ENCODE data around the gene ANKFN1. TPM values are rescaled to one million over a fixed set of nuclear protein-coding genes. Genes with fewer than 3 reads are reported as not detected.

ANKFN1 gene
- total RNA-seq, 1 donor from 2014 or later: 1.3 TPM

DNA sequence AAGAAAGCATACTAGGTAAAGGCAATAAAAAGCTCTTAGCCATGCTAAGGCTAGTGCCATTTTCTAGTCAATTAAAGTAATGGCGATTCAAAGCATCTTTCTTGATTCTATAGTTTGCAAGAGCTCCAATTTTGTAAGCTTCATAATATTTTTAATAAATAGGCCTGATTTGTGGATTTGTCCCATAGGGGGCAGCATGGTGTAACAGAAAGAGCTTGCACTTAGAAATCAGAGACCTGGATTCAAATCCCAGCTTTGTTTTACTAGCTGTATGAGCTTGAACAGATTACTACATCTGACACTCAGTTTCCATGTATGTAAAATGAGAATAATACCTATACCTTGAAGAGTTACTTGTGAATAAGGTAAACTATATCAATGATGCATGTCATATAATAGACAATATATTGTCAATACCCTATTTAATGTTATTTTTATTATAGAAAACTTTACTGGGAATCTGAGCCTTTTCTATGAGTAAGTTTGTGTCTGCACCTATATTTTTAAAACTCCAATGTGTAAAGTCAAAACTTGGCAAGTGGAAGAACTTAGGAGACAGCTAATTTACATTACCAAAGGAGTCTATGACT is 346.6 kb downstream of the ANKFN1 start:
- DNase-seq (ENCODE audit: low spot score): no peak

DNA sequence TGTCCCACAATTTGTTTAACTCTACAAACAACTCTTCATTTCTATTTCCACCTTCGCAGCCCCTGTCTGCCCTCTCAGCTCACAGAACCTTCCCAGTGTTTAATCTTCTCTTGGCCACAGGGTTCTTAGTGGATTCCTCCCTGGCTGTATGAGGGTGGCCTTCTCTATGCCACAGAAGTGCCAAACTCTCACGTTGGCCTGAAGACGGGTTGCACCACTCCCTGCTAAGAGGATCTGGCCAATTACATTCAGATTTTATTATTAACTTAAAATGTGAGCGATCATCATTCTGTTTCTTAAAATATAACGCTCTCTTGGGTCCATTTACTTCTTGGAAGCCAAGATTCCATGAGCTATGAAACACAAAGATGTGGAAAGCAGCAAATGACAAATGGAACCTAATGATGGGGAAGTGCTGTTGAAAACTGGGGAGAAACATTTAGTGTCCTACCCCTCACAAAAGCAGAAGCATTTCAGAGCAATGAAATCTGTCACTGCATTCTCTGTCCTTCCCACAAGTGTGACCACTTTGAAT is 348.9 kb downstream of the ANKFN1 start:
- DNase-seq (ENCODE audit: low spot score): no peak

DNA sequence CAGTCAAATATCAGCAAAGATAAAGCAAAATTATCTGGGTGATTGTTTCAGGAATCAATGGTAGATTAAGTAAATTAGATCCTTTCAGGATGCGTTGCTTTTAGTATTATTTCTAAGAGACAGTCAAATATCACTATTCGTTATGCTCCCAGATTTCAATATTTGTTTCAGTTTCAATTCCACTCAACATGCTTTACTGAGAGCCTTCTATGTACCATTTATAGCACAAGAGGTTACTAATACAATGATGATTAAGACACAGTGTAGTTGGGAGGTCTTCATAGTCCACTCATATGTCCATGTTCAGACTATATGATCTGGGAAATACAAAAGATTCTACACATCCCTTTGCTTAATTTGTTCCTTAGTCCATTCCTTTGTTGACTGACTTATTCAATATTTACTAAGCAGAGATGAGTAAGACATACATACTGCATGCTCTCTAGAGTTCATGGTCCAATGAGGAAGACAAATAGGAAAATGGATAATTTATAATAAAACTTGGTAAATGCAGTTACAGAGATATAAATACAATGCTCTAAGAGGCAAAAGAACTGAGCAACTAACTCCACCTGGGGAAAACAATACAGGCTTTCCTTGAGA is 352.0 kb downstream of the ANKFN1 start:
- no peak for DNase-seq (ENCODE audit: low spot score)

DNA sequence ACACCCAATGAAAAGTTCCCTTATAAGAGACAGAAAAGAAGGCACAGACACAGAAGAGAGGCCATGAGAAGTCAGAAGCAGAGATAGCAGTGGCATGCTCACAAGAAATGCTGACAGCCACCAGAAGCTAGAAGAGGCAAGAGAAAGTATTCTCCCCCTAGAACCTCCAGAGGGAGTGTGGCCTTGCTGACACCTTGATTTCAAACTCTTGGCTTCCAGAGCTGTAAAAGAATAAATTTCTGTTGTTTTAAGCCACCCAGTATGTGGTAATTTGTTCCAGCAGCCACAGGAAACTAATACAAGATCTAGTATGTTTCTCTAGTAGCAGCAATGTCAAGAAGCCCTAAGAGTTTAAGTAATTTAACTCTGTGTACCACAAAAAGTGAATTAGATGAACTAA is 353.1 kb downstream of the ANKFN1 start:
- DNase-seq (ENCODE audit: low spot score): no peak

DNA sequence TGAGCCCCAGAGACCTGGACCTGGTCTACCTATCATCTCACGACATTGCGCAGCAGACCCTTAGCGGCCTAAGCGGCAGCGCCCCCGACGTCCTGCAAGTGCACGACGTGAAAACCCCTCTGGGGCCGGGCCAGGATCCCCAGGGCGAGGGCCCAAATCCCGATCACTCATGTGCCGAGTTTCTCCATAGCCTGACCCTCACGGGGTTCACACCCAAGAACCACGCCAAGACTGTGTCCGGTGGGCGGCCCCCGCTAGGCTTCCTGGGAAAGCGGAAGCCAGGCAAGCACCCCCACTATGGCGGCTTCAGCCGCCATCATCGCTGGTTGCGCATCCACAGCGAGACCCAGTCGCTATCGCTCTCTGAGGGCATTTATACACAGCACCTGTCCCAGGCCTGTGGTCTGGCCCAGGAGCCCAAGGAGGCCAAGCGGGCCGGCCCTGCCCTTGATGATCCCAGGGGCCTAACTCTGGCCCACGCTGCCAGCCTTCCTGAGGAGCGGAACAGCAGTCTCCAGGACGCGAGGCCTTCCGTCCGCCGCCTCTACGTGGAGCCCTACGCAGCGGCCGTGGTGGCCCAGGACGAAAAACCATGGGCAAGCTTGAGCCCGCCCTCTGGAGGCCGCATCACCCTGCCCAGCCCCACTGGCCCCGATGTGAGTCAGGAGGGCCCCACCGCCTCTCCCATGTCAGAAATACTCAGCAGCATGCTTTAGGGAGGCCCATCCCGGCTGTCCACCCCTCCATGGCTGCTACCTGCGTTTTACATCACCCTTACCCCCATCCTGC is 357.5 kb downstream of the ANKFN1 start:
- no peak for DNase-seq (ENCODE audit: low spot score)

DNA sequence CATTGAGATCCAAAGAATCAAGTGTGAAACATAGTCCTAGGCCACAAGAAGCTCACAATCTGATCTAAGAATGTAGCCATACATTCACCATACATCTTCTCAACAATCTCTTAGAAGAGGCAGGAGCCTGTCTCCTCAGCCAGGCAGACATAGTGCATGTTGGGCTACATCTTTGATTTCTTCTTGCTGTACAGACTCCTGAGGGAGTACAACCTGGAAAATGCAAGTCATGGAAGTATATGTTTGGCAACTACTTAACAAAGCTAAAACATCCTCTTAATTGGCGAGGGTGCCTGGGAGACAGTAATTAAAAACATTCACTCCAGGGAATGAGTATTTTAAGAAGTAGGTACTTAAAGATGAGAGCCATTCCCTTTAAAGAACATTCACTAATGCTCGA is 361.0 kb downstream of the ANKFN1 start:
- no peak for DNase-seq (ENCODE audit: low spot score)

DNA sequence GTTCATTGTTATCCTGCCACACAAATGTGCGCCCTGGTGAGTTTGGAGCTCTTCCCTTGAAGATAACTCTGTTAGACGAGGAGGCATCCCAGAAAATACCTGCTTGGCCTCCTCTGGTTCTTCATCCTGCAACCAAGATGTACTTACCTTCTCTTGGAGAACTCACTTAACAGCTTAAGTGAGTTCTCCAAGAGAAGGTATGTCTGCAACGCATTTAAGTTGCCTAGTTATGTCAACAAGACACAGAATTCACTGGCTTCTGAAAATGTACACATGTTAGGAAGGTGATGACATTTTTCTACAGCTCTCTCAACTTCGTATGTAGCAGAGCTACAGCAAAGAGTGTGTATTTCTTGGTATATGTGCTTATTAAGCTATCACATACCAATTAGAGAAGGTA is 361.6 kb downstream of the ANKFN1 start:
- DNase-seq (ENCODE audit: low spot score): no peak

DNA sequence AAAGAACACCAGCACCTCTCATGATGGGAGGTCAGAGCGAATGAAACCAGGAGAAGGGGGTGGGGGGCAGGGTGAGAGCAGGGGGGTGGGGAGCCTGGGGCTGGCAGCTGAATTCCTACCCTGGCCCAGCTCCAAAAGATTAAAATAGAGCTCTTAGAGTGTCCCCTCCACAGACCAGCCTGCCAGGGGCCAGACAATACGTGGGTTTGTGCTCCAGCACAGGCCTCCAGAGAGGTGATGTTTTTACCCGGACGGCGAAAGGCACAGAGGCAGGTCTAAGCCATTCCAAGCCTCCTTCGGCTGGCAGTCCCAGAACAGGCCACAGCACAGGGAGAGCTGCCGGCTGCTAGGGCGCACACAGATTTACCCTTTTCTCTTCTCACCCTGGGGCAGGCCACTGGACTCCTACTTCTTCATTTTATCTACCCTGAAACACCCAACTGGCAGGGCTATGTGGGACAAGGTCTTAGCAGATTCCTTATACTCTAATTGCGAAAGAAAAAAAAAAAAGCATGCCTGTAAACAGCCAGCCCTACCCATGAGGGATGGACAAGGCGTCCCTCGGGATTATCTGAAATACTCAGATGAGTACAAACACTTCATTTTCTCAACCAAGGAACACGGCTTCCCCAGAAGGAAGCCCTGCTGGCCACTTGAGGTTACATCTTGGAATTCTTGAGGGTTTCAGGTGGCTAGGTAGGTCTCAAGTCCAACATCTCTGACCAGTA is 368.3 kb downstream of the ANKFN1 start:
- no peak for DNase-seq (ENCODE audit: low spot score)

DNA sequence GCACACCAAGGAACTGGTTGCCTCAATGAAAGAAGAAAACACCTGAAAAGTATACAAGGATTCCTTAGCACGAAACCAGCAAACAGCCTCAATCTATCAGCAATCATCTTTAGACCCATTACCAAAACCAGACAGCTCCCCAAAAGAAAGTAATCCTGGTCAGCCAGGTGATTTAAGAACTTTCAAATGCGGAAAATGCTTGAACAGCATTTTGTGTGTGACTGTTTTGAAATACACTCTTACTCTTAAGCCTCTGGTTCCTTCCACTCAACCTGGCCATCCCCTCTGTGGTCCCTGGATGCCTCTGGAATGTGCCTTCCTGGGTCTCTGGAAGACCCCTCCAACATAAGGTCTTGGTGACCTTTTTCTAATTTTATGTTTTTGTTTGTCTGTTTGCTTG is 369.8 kb downstream of the ANKFN1 start:
- DNase-seq (ENCODE audit: low spot score): no peak

DNA sequence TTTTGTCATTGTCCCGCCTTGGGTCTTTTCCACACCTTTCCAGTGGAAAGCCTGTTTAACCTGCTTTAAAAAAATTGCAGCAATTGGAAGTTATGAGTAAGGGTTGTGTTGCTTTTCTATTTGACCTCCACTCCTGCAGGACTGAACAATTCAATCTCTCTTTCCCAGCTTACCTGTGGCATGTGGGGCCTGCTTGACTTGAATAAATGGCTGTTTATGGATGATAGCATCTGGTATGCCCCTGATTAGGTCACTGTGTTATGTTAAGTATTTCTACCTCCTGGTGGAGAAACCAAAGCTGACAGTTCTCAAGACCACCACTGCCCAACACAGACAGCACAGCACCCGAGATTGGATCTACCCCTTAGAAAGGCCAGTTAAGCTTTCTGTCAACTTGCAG is 375.4 kb downstream of the ANKFN1 start:
- DNase-seq (ENCODE audit: low spot score): no peak

DNA sequence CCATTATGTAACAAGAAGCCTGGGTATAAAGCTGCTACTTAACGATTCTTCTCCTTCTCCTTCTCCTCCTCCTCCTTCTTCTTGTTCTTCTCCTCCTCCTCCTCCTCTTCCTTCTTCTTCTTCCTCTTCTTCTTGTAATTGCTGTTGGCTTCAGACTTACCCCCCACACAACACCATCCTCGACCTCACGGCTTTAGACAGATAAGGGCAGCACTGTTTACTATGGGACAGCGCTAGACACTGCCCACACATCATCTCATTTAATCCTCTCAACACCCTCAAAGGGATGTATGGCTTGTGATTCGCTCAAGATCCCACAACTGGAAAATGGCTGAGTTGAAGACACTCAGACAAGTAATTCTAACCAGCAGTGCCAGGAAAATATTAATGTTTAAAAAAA is 379.7 kb downstream of the ANKFN1 start:
- DNase-seq (ENCODE audit: low spot score): no peak

DNA sequence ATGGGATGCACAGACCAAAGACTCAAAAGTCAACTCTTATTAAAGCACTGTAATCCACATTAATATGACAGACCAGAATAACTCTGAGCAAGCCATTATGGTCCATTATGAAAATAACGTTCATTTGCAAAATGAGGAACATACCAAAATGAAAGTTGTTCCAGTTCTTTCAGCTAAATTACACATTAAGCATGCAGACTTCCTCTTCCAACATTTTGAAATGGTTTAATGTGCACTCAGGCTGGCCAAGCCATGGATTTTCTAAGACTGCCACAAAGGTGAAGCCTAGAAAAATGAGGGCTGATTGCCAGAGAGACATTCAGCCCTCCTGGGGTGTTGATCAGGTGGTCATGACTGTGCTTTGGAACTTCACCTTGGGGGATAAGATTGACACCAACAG is 383.5 kb downstream of the ANKFN1 start:
- no peak for DNase-seq (ENCODE audit: low spot score)

DNA sequence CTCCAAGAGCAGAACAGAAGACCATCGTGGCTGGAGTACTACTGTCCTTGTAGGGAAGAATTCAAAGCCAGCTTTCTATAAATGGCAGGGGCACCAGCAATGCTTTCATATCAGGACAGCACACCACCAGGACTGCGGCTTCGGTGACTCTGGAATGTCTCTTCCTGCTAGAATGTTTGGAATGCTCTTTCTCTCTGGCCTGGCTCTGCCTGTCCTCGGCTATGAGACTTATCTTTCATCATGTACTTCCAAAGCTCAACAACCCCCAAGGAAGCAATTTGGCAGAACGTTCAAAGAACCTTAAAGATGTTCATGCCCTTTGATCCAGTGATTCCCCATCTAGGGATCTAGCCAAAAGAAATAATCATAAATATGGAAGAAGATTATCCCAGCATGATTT is 387.6 kb downstream of the ANKFN1 start:
- DNase-seq (ENCODE audit: low spot score): no peak

DNA sequence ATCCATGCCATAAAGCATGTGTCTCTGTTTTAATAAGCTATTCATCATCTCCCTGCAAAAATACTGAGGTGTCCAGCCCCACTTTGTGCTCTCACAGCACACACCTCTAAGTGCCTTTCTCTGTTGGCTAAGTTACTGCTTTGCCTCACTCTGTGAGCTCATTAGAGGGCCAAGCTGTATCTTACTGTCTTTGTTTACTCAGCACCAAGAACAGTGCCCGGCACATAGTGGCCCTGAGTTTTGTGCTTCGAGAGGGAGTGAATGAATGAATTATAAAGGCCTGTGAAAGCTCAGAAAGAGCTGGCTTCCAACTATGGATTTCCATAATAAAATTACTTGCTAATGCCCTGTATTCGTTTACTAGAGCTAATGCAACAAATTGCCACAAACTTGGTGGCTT is 390.0 kb downstream of the ANKFN1 start:
- DNase-seq (ENCODE audit: low spot score): no peak

DNA sequence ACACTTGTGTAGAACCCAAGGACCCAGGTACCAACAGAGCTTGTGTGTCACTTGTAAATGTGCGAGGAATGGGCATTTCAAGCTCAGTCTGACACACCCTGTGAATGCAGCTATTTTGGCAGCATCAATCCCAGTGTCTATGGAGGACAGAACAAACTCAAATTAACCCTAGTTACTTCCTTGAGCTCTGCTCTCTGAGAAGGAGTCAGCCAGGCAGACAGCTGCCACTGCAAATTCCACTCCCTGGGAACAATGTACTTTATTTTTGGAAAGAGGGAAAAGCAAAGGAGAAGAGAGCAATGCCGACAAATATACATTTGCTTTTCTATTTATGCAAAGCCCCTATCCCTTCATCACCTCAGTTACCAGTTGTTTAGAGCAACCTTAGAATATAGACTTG is 391.8 kb downstream of the ANKFN1 start:
- DNase-seq (ENCODE audit: low spot score): no peak

DNA sequence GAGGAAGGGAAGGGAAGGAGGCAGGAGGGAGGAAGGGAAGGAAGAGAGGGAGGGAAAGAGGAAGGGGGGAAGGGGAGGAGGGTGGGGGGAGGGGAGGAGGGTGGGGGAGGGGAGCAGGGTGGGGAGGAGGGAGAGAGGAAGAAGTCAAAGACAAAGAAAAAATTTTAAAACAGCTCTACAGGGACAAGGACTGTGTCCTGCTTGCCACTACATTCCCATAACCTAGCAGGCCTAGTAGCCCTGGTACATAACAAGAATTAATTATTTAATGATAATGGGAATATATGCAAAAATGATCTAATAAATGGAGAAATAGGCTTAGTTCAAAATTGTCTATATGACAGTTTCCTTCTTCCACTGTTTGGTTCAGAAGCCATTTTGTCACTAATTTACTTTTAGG is 392.7 kb downstream of the ANKFN1 start:
- no peak for DNase-seq (ENCODE audit: low spot score)

DNA sequence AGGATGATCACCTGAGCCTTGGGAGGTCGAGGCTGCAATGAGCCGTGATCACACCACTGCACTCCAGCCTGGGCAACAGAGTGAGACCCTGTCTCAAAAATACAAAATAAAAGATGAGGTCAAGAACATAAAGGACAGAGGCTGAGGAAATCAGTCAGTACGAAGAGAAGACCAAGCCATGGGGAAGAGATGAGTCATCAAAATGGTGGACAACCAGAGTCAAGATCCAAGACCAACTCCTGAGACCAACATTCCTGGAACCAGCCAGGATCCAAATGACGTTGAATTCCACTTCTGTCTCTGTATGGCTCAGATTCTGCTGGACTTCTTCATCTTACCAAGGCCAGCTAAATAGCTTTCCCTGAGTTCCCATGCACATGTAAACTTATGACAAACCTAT is 395.4 kb downstream of the ANKFN1 start:
- DNase-seq (ENCODE audit: low spot score): no peak

DNA sequence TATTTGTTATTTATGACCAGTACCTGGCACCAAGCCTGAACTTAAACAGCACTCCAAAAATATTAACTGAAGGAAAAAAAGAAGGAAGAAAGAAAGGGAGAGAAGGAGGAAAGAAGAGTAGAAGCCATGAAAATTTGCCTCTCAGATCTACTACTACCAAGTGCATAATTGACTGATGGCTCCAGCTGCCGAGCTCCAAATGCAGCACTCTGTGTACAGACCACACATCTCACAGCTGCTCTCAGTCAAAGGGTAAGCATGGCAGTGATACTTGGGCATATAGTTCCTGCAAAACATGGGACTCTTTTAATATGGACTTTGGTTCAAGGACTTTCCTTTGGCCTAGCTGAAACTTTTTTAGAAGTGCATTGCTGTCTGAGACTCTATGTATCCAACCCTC is 396.2 kb downstream of the ANKFN1 start:
- no peak for DNase-seq (ENCODE audit: low spot score)

DNA sequence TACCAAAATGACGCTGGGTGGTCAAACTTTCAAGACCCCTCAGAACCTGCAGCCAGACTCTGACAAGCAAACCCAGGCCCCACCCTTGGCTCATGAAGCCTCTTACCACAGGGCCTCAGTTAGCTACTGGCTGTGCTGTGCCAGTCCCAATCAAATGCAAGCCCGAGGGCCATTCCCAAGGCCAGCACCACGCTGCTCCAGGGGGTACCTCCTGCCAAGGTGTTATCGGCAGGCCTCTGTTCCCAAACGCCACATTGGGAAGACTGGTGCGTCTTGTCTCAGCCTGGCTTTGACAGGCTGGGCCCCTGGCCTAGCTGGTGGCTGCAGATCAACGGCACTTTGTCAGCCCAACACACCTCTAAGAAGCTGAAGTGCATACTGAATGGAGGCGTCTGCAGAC is 404.4 kb downstream of the ANKFN1 start:
- no peak for DNase-seq (ENCODE audit: low spot score)

DNA sequence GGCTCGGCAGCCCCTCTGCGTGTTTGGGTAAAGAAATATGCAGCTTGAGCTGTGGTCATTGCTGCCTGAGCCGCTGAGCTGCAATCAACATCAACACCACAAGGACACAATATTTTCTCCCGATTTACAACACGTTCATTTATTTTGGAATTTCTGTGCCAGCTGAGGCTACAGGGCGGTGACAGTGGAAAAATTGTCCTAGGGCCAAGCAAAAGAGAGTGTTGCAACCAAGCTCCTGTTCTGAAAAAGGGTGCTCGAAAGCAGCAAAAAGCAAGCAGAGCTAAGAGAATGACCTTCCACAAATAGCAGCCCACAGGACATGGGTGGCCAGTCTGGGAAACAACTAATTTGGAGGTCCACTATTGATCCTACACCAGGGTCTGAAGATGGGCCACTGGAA is 404.8 kb downstream of the ANKFN1 start:
- no peak for DNase-seq (ENCODE audit: low spot score)
